HL-60 (cell line): ENCODE results near the gene PEX5L.

Source experiments
- GABPA ChIP-seq: IDR thresholded peaks from 2 replicates; pipeline ENCODE4 v1.6.1; 2012; ENCODE audit warnings: low read depth
- POLR2AphosphoS5 ChIP-seq: IDR thresholded peaks from 2 replicates; pipeline ENCODE4 v1.6.1; 2012; ENCODE audit warnings: low read depth
- TF ChIP-seq, protein P1 (sequence below): IDR thresholded peaks from one replicate; pipeline ENCODE4 v1.5.1; 2011; ENCODE audit warnings: low read length, control low read depth, inconsistent platforms; ENCODE audit not compliant: insufficient read depth

DNA sequence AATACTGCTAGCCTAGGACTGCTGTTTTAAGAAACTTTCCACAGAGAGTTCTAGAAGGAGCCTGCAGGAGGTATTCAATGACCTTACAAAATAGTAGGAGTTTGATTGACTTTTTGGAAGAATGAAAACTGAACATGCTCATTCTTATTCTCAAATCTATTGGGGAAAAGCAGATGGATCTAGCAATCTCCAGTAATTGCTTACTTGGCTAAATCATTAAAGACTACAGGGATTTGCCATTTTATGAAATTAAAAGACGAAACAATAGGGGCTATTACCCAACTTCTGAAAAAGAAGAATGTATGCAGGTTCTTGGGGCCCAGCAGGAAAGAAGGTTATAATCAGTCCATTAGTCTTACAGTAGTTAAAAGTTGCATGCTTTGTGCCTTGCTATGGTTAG is 29.9 kb upstream of the PEX5L start:
- TF ChIP-seq, protein P1, sequence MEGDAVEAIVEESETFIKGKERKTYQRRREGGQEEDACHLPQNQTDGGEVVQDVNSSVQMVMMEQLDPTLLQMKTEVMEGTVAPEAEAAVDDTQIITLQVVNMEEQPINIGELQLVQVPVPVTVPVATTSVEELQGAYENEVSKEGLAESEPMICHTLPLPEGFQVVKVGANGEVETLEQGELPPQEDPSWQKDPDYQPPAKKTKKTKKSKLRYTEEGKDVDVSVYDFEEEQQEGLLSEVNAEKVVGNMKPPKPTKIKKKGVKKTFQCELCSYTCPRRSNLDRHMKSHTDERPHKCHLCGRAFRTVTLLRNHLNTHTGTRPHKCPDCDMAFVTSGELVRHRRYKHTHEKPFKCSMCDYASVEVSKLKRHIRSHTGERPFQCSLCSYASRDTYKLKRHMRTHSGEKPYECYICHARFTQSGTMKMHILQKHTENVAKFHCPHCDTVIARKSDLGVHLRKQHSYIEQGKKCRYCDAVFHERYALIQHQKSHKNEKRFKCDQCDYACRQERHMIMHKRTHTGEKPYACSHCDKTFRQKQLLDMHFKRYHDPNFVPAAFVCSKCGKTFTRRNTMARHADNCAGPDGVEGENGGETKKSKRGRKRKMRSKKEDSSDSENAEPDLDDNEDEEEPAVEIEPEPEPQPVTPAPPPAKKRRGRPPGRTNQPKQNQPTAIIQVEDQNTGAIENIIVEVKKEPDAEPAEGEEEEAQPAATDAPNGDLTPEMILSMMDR = no peak
- TF ChIP-seq POLR2AphosphoS5 (no peak), GABPA (no peak)
